Neural crest cell (in vitro differentiated cells): ENCODE results near the gene VPS11. TPM values are rescaled to one million over a fixed set of nuclear protein-coding genes. Genes with fewer than 3 reads are reported as not detected.

ENCODE experiments used
- DNase-seq: peaks from one replicate; pipeline ENCODE4 v3.0.0; 2021; ENCODE audit warnings: low read depth, mixed read lengths, low spot score
- H3K27ac Mint-ChIP-seq: one replicate; pipeline ENCODE4 v1.8.0; 2021; ENCODE audit warnings: mild to moderate bottlenecking, mixed read lengths; ENCODE audit not compliant: unreplicated experiment
- H3K27me3 Mint-ChIP-seq: 2 replicates; pipeline ENCODE4 v1.8.0; 2021; ENCODE audit warnings: low read depth, mild to moderate bottlenecking, mixed read lengths
- H3K36me3 Mint-ChIP-seq: 2 replicates; pipeline ENCODE4 v1.8.0; 2021; ENCODE audit warnings: low read depth, mild to moderate bottlenecking, mixed read lengths
- H3K4me1 Mint-ChIP-seq: 2 replicates; pipeline ENCODE4 v1.8.0; 2021; ENCODE audit warnings: mixed read lengths
- H3K4me3 Mint-ChIP-seq: one replicate; pipeline ENCODE4 v1.8.0; 2021; ENCODE audit warnings: mild to moderate bottlenecking, mixed read lengths
- H3K9me3 Mint-ChIP-seq: 2 replicates; pipeline ENCODE4 v1.8.0; 2021; ENCODE audit warnings: mixed read lengths
- total RNA-seq: library from RNA; stranded (reverse); gene quantifications from 2 replicates; pipeline ENCODE4 v1.2.1, GENCODE V29; 2021
- TF ChIP-seq, protein P1 (sequence below): fragments of 200-600 bp; sonication (generic); conservative IDR thresholded peaks from 2 replicates; pipeline ENCODE4 v1.5.0; 2021; ENCODE audit warnings: antibody characterized with exemption, mild to moderate bottlenecking

Gene VPS11
- total RNA-seq, 1 donor from 2014 or later: 30.6 TPM

DNA sequence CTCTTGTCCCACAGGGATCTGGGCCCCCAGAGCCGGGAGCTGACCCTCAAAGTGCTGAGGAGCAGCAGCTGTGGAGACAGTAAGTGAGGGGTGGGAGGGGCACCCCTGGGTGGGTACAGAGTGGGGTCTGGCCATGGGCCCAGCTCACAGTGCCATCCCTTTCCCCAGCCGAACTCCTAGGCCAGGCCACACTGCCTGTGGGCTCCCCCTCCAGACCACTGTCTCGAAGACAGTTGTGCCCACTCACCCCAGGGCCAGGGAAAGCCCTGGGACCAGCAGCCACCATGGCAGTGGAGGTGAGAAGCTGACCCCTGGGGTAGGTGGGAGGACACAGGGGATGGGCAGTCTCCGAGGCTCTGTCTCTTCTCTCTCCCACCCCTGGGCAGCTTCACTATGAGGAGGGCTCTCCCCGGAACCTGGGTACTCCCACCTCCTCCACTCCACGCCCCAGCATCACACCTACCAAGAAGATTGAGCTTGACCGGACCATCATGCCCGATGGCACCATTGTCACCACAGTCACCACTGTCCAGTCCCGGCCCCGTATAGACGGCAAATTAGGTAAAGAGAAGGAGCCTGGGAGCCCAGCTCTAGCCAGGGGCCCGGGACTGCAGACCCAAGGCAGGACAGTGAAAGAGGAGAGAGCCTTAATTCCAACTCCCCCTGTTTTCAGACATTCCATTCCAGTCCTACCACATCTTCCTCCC lies 44.8 kb downstream of the VPS11 start:
- Mint-ChIP-seq H3K27ac (no peak overlapping the region), H3K4me3 (no peak overlapping the region), H3K4me1 (peaks cover 13% of the 10 kb centered on the region), H3K27me3 (no peaks in the 10 kb centered on the region), H3K36me3 (no peaks in the 10 kb centered on the region), H3K9me3 (no peaks in the 10 kb centered on the region)
- DNase-seq: no peak
- TF ChIP-seq, protein P1, sequence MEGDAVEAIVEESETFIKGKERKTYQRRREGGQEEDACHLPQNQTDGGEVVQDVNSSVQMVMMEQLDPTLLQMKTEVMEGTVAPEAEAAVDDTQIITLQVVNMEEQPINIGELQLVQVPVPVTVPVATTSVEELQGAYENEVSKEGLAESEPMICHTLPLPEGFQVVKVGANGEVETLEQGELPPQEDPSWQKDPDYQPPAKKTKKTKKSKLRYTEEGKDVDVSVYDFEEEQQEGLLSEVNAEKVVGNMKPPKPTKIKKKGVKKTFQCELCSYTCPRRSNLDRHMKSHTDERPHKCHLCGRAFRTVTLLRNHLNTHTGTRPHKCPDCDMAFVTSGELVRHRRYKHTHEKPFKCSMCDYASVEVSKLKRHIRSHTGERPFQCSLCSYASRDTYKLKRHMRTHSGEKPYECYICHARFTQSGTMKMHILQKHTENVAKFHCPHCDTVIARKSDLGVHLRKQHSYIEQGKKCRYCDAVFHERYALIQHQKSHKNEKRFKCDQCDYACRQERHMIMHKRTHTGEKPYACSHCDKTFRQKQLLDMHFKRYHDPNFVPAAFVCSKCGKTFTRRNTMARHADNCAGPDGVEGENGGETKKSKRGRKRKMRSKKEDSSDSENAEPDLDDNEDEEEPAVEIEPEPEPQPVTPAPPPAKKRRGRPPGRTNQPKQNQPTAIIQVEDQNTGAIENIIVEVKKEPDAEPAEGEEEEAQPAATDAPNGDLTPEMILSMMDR: no peak

DNA sequence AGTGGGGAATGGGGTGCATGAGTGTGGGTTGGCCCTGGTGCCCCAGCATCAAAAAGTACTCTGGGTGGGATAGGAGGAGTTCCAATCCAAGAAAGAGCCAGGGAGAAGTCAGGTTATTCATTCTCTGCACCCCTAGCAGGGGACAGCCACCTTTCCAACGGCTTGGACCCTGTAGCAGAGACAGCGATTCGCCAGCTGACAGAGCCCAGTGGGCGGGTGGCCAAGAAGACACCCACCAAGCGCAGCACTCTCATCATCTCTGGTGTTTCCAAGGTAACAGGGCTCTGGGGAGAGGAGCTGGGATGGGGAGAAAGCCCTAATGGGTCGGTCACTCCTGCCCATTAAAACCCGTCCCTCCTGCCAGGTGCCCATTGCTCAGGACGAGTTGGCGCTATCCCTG lies 46.1 kb downstream of the VPS11 start:
- Mint-ChIP-seq H3K36me3 (no peaks in the 10 kb centered on the region), H3K27ac (no peak overlapping the region), H3K27me3 (no peaks in the 10 kb centered on the region), H3K4me1 (peaks cover 5% of the 10 kb centered on the region), H3K4me3 (no peak overlapping the region), H3K9me3 (no peaks in the 10 kb centered on the region)
- TF ChIP-seq, protein P1: no peak
- DNase-seq: no peak

DNA sequence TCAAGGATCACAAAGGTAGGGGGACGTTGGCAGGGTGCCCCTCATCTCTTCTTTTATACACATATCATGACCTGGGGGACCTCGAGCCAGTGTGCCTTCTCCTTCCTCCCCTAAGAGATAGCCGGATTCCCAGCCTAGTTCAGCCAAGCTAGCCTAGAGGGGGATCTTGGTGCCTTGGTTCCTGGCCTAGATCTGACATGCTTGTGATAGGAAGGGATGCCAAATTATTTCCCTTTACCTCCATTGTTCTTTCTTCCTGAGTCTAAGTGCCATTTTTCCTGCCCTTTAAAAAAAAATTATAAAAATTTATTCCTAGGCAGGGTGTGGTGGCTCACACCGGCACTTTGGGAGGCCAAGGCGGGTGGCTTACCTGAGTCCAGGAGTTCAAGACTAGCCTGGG lies 46.7 kb downstream of the VPS11 start:
- DNase-seq: no peak
- no peaks in the 10 kb centered on the region for H3K36me3 Mint-ChIP-seq
- H3K27ac Mint-ChIP-seq: no peak overlapping the region
- TF ChIP-seq, protein P1: no peak
- H3K4me3 Mint-ChIP-seq: no peak overlapping the region
- H3K4me1 Mint-ChIP-seq: no peaks in the 10 kb centered on the region
- no peaks in the 10 kb centered on the region for H3K9me3 Mint-ChIP-seq
- no peaks in the 10 kb centered on the region for H3K27me3 Mint-ChIP-seq

DNA sequence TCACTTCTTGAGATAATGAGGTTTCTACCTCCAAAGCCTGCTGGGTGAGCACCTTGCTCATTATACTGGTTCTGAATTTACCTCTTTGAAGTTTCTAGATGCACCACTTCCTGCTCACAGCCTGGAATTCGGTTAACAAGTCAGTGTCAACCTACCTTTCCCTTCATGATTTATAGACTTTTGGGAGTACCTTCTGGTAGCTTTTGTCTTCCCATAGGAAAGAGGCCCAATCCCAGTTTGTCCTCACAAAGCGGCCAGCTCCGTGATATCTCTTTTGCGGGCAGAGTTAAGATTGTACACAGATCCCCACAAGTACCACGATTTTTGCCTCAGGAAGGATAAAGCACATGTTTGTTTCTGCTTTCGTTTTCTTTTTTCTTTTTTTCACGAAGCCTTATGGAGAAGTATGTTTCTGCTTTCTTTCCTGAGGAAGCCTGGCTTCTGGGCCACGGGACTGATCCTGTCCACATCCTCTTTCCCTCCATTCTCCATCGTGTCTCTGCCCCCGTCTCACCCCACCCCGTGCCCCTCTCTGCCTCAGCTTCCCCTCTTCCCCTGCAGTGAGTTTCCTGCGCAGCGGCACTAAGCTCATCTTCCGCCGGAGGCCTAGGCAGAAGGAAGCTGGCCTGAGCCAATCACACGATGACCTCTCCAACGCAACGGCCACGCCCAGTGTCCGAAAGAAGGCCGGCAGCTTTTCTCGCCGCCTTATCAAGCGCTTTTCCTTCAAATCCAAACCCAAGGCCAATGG lies 48.0 kb downstream of the VPS11 start:
- H3K4me3 Mint-ChIP-seq: peak overlapping the region; percentile 29
- H3K36me3 Mint-ChIP-seq: no peaks in the 10 kb centered on the region
- H3K9me3 Mint-ChIP-seq: no peaks in the 10 kb centered on the region
- no peak for DNase-seq
- H3K27me3 Mint-ChIP-seq: no peaks in the 10 kb centered on the region
- peaks cover 6% of the 10 kb centered on the region for H3K4me1 Mint-ChIP-seq
- H3K27ac Mint-ChIP-seq: no peak overlapping the region
- TF ChIP-seq, protein P1: no peak

DNA sequence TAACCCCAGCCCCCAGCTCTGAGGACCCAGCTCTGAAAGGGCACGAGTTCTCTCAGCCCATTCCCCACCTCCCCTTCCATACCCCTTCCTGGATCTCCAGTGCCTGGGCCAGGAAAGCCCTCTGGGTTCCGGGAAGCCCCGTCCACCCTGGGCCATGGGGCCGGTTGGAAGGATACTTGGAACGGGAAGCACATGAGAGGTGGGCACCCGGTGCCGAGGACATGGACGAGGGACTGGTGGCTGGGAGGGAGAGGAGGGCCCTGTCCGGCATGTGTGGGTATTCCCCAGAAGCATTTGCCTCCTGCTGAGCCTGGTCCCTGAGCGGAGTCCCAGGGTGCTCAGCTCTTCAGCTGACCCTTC lies 48.6 kb downstream of the VPS11 start:
- H3K4me3 Mint-ChIP-seq: no peak overlapping the region
- no peaks in the 10 kb centered on the region for H3K9me3 Mint-ChIP-seq
- H3K27ac Mint-ChIP-seq: no peak overlapping the region
- DNase-seq: no peak
- peaks cover 12% of the 10 kb centered on the region for H3K4me1 Mint-ChIP-seq
- no peaks in the 10 kb centered on the region for H3K27me3 Mint-ChIP-seq
- TF ChIP-seq, protein P1: no peak
- H3K36me3 Mint-ChIP-seq: no peaks in the 10 kb centered on the region
